Adipocyte (in vitro differentiated cells): ENCODE results near the gene HMOX1.
"Not testable (repeated sequence)": the region's sequence is repeated elsewhere in the genome, so short reads cannot be mapped to it uniquely, and the experiment has no call there.

Experiments used
- DNase-seq: peaks from one replicate; pipeline ENCODE4 v3.0.0-alpha.2; 2015; ENCODE audit warnings: low read depth
- H3K27me3 ChIP-seq: replicated peaks from 2 replicates; pipeline ENCODE4 v1.7.0; 2013; ENCODE audit warnings: mild to moderate bottlenecking, low read length, moderate library complexity; ENCODE audit not compliant: control insufficient read depth, insufficient read depth
- H3K36me3 ChIP-seq: 2 replicates; pipeline ENCODE4 v1.7.0; 2013; ENCODE audit warnings: low read length, mild to moderate bottlenecking, moderate library complexity; ENCODE audit not compliant: control insufficient read depth, insufficient read depth, severe bottlenecking
- H3K4me1 ChIP-seq: 2 replicates; pipeline ENCODE4 v1.7.0; 2013; ENCODE audit warnings: mild to moderate bottlenecking, low read length, moderate library complexity; ENCODE audit not compliant: control insufficient read depth, insufficient read depth
- H3K4me3 ChIP-seq: 2 replicates; pipeline ENCODE4 v1.7.0; 2013; ENCODE audit warnings: mild to moderate bottlenecking, low read length, moderate library complexity
- H3K9ac ChIP-seq: 2 replicates; pipeline ENCODE4 v1.7.0; 2013; ENCODE audit warnings: mild to moderate bottlenecking, low read length, moderate library complexity
- H3K9me3 ChIP-seq: 2 replicates; pipeline ENCODE4 v1.7.0; 2013; ENCODE audit warnings: mild to moderate bottlenecking, low read length, moderate library complexity; ENCODE audit not compliant: control insufficient read depth

HMOX1 gene

DNA sequence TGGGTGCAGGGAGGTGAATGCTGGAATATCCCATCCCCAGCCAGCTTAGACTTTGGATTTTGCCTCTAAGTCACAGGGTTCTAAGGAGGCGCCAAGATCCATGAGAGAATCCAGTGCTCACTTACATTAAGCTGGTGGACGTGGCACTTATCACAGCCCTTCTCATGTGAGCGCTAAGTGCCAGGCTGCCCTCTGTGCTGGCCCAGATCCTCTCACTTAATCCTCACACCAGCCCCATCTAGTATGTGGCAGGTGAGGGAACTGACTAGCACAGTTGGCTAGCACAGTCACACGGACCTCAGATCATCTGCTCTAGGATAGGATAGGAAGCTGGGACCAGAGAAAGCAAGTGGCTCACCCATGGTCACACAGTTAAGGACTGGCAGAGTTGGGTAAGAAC is 3.6 kb downstream of the HMOX1 start:
- DNase-seq: no peak
- Histone ChIP-seq H3K27me3 (no peaks in the 10 kb centered on the region), H3K4me1 (peaks cover 53% of the 10 kb centered on the region), H3K9me3 (no peaks in the 10 kb centered on the region), H3K4me3 (peak overlapping the region; percentile 97), H3K9ac (peak overlapping the region; percentile 99), H3K36me3 (peaks cover 60% of the 10 kb centered on the region)

DNA sequence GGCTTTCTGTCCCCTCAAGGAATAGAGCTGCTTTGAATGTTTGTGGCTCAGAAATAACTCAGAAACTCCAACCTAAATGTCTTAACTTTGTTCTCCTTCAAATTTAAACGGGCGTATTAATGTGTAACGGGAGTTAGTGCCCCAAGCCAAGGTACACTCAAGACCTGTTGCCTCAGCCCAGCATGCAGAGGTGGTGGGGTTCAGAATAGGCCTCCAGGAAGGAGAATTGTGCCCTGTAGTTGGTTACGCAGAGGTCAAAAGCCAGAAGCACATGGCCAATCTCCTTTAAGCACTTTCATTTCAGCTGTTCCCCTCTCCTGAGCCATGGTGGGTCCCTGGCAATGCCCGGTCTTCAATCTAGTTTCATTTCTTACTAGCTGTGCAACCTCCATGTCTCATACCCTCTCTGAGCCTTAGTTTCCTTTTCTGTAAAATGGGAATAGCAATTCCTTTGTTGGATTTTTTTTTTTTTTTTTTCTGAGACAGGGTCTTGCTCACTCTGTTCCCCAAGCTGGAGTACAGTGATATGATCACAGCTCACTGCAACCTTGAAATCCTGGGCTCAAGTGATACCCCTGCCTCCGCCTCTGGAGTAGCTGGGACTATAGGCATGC is 4.2 kb downstream of the HMOX1 start:
- DNase-seq: no peak
- Histone ChIP-seq H3K9ac (peak overlapping the region; percentile 46), H3K36me3 (peaks cover 65% of the 10 kb centered on the region), H3K4me1 (peaks cover 47% of the 10 kb centered on the region), H3K27me3 (no peaks in the 10 kb centered on the region), H3K4me3 (peak overlapping the region; percentile 97), H3K9me3 (no peaks in the 10 kb centered on the region)

DNA sequence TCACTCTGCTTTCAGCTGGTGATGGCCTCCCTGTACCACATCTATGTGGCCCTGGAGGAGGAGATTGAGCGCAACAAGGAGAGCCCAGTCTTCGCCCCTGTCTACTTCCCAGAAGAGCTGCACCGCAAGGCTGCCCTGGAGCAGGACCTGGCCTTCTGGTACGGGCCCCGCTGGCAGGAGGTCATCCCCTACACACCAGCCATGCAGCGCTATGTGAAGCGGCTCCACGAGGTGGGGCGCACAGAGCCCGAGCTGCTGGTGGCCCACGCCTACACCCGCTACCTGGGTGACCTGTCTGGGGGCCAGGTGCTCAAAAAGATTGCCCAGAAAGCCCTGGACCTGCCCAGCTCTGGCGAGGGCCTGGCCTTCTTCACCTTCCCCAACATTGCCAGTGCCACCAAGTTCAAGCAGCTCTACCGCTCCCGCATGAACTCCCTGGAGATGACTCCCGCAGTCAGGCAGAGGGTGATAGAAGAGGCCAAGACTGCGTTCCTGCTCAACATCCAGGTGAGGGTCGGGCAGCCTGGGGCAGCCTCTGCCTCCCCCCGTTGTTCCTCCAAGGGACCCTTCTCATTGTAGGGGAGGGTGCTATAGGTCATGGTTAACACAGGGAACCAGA is 5.9 kb downstream of the HMOX1 start:
- no peak for DNase-seq
- peak overlapping the region; percentile 42 for H3K9ac ChIP-seq
- no peaks in the 10 kb centered on the region for H3K27me3 ChIP-seq
- H3K9me3 ChIP-seq: no peaks in the 10 kb centered on the region
- H3K4me1 ChIP-seq: peaks cover 38% of the 10 kb centered on the region
- peak overlapping the region; percentile 33 for H3K4me3 ChIP-seq
- peaks cover 80% of the 10 kb centered on the region for H3K36me3 ChIP-seq

DNA sequence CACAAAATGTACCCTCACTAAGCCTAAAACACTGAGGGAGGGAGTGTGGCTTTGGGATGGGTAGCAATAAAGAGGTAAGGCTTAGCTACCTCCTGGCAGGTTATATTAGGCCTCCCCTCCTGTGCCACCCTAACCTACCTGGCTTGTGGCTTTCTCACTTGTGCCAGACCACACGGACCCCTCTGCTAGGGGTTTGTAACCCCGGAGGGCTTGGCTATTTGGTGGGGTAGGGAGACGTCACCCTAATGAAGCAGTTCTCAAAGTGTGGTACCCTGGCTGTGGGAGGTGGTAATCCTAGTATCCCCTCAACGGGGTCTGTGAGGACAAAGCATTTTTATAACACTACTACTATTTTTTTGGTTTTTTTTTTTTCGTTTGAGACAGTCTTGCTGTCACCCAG is 10.0 kb downstream of the HMOX1 start:
- no peak for DNase-seq
- Histone ChIP-seq H3K9ac (no peak overlapping the region), H3K9me3 (no peaks in the 10 kb centered on the region), H3K36me3 (peaks cover 84% of the 10 kb centered on the region), H3K4me3 (no peak overlapping the region), H3K27me3 (no peaks in the 10 kb centered on the region), H3K4me1 (peaks cover 12% of the 10 kb centered on the region)

DNA sequence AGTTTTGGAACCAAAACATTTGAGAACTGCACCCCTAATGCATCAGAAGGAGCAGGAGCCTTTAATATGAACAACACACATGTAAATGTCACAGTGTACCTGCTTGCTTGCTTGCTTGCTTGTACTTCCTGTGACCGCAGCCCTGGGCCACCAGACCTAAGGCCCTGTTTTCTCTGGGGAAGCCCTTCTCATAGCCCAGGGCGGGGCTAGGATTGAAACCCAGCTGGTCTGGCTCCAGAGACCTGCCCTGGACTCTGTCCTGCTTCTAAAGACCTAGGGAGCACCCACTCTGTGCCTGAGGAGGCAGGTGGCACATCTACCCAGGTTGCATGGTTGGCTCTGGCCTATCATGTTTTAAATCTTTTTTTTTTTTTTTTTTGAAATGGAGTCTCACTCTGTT is 11.5 kb downstream of the HMOX1 start:
- H3K27me3 ChIP-seq: no peaks in the 10 kb centered on the region
- no peak for DNase-seq
- H3K4me3 ChIP-seq: no peak overlapping the region
- no peak overlapping the region for H3K9ac ChIP-seq
- peaks cover 4% of the 10 kb centered on the region for H3K4me1 ChIP-seq
- peaks cover 70% of the 10 kb centered on the region for H3K36me3 ChIP-seq
- no peaks in the 10 kb centered on the region for H3K9me3 ChIP-seq

DNA sequence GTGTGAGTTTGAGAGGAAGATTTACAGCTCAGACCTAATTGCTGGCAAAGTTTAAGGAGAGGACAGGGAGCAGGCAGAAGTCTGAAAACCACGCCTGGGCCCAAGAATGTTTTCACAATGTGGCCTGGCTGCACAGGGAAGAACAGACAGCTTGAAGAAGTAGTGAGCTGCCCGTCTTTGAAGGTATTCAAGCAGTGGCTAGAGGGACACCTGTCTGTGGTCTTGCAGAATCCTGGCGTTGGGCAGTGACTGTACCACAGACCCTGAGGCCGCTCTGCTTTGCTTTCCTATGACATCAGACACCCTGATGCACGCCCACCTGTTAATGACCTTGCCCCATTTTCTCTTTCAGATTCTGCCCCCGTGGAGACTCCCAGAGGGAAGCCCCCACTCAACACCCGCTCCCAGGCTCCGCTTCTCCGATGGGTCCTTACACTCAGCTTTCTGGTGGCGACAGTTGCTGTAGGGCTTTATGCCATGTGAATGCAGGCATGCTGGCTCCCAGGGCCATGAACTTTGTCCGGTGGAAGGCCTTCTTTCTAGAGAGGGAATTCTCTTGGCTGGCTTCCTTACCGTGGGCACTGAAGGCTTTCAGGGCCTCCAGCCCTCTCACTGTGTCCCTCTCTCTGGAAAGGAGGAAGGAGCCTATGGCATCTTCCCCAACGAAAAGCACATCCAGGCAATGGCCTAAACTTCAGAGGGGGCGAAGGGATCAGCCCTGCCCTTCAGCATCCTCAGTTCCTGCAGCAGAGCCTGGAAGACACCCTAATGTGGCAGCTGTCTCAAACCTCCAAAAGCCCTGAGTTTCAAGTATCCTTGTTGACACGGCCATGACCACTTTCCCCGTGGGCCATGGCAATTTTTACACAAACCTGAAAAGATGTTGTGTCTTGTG is 12.5 kb downstream of the HMOX1 start:
- Histone ChIP-seq H3K9me3 (no peaks in the 10 kb centered on the region), H3K27me3 (no peaks in the 10 kb centered on the region), H3K4me3 (no peak overlapping the region), H3K9ac (no peak overlapping the region), H3K4me1 (peaks cover 5% of the 10 kb centered on the region), H3K36me3 (peaks cover 61% of the 10 kb centered on the region)
- DNase-seq: no peak

DNA sequence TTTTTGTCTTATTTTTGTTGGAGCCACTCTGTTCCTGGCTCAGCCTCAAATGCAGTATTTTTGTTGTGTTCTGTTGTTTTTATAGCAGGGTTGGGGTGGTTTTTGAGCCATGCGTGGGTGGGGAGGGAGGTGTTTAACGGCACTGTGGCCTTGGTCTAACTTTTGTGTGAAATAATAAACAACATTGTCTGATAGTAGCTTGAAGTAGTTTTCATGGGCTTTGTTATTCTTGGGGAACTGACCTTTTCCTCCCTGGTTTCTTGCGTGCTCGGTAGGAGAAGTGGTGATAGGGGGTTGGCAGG is 13.1 kb downstream of the HMOX1 start:
- Histone ChIP-seq H3K27me3 (no peaks in the 10 kb centered on the region), H3K9me3 (no peaks in the 10 kb centered on the region), H3K36me3 (peaks cover 56% of the 10 kb centered on the region), H3K4me1 (peaks cover 5% of the 10 kb centered on the region), H3K9ac (no peak overlapping the region), H3K4me3 (no peak overlapping the region)
- DNase-seq: no peak

DNA sequence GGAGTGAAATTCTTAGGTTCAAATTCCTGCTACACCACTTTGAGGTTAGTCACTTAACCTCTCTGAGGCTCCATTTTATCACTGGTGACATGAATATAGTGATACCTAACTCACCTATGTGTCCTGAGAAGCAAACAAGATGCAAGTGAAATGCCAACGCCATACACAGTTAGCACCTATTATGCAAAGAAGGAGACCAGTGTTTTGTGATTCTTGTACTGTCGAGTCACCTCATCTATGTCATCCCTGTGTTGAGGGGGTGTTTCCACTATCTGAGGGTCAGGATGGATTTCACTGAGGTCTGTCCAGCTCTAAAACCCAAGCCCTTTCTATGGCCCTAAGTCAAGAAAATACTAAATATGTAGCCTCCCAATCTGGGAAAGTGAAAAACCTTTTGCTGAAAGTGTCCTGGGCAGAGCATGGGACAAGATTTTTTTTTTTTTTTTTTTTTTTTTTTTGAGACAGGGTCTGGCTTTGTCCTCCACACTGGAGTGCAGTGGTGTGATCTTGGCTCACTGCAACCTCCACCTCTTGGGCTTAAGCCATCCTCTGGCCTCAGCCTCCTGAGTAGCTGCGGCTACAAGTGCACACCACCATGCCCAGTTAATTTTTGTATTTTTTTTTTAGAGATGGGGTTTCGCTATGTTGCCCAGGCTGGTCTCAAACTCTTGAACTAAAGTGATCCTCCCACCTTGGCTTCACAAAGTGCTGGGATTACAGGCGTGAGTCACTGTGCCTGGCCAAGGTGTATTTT is 14.1 kb downstream of the HMOX1 start:
- no peak for DNase-seq
- Histone ChIP-seq H3K9ac (no peak overlapping the region), H3K27me3 (no peaks in the 10 kb centered on the region), H3K9me3 (no peaks in the 10 kb centered on the region), H3K36me3 (peaks cover 46% of the 10 kb centered on the region), H3K4me1 (peaks cover 8% of the 10 kb centered on the region), H3K4me3 (no peak overlapping the region)

DNA sequence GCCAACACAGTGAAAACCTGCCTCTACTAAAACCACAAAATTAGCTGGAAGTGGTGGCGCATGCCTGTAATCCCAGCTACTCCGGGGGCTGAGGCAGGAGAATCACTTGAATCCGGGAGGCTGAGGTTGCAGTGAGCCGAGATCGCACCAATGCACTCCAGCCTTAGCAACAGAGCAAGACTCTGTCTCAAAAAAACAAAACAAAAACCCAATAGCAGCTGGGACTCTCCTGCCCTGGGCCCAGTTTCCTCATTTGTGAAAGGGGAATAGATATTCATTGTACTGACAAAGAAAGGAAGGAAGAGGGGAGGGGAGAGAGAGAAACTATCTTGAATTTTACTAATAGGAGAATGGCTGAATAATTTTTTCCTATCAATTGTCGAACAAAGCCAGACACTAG is 15.7 kb downstream of the HMOX1 start:
- not testable (repeated sequence) for DNase-seq

DNA sequence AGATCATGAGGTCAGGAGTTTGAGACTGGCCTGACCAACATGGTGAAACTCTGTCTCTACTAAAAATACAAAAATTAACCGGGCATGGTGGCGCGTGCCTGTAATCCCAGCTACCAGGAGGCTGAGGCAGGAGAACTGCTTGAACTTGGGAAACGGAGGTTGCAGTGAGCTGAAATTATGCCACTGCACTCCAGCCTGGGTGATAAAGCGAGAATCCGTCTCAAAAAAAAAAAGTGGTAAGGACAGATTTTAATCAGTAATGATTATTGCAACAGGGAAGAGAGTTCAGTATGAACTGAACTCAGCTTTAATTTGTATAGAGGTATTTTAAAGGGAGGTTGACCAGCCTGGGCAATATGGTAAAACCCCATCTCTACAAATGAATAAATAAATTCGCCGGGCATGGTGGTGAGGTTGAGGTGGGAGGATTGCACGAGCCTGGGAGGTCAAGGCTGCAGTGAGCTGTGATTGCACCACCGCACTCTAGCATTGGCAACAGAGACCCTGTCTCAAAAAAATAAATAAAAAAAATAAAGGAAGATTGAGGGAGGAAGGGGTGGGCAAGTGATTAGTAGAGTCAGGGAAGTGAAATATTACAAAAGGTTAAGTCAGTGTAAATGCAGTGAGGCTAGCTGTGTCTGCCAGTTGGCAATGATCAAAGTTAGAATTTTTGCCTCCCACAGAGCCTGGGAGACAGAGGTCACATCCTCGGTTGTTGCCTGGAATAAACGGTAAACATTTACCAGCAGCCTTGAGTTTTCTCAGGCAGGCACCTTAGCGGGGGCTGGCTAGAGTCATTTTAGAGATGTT is 16.4 kb downstream of the HMOX1 start:
- H3K36me3 ChIP-seq: peaks cover 26% of the 10 kb centered on the region
- peaks cover 8% of the 10 kb centered on the region for H3K4me1 ChIP-seq
- no peak for DNase-seq
- no peaks in the 10 kb centered on the region for H3K9me3 ChIP-seq
- no peak overlapping the region for H3K4me3 ChIP-seq
- no peak overlapping the region for H3K9ac ChIP-seq
- H3K27me3 ChIP-seq: no peaks in the 10 kb centered on the region

More for the DNA sequence above, 15.7 kb downstream of the HMOX1 start:
- H3K36me3 ChIP-seq: peaks cover 32% of the 10 kb centered on the region
- H3K4me3 ChIP-seq, H3K4me1 ChIP-seq, H3K27me3 ChIP-seq, H3K9me3 ChIP-seq, H3K9ac ChIP-seq: not testable (repeated sequence)
